K562 (cell line): ENCODE data around the gene ARAP1. TPM values are rescaled to one million over a fixed set of nuclear protein-coding genes. Genes with fewer than 3 reads are reported as not detected.

Experiments used
- ATAC-seq: fragments of 200-7000 bp; cut with Tn5 transposase; 3 replicates; pipeline ENCODE4 v1.9.1; 2020; ENCODE audit warnings: moderate library complexity
- BruUV-seq: library from RNA; stranded (reverse); fragments of 400-500 nt; replicated peaks from 2 replicates; lab custom pipeline; 2021; lab: Mats Ljungman, UMichigan
- CTCF ChIA-PET: fragments of 300-600 bp; formaldehyde crosslinking; extraction: SDS; loops from one replicate; lab custom pipeline; 2021; ENCODE audit warnings: low intra/inter-chr PET ratio; lab: Yijun Ruan, JAX
- POLR2A ChIA-PET: fragments of 300-600, 350-650 bp; sonication (Branson Sonifier 250); formaldehyde crosslinking; extraction: SDS; loops from one replicate; lab custom pipeline; 2021; ENCODE audit warnings: antibody characterized with exemption, inconsistent platforms; lab: Yijun Ruan, JAX
- DNase-seq, 4 experiments: peaks; one replicate each; pipeline versions ENCODE4 v3.0.0 to v3.0.0-alpha.2; 2011 to 2018; ENCODE audit warnings: low spot score in 3 of 4, mixed read lengths in 3 of 4; ENCODE audit errors: extremely low read depth in 1 of 4
- FAIRE-seq: peaks from 2 replicates; lab custom pipeline; 2011; peaks lifted over from hg19 to GRCh38; lab: Jason Lieb, UNC
- H2AFZ ChIP-seq: 2 replicates; pipeline ENCODE4 v1.6.0; 2011; ENCODE audit warnings: low read depth, low read length, control low read depth, inconsistent platforms
- H3K27ac ChIP-seq: fragments of 200-600 bp; 3 replicates; pipeline ENCODE4 v1.8.0; 2011; ENCODE audit warnings: low read depth, mild to moderate bottlenecking, control low read depth, inconsistent platforms, low read length, moderate library complexity, mixed read lengths; ENCODE audit errors: extremely low read depth
- H3K27me3 ChIP-seq, 2 experiments: fragments of 300-600 bp in 1 of 2; 2 replicates in 1 of 2; 3 replicates in 1 of 2; pipeline versions ENCODE4 v1.6.0 to v1.8.0; 2011; ENCODE audit warnings: inconsistent platforms in 2 of 2, low read length in 2 of 2, mild to moderate bottlenecking in 1 of 2, mixed read lengths in 1 of 2, moderate library complexity in 1 of 2; ENCODE audit not compliant: control insufficient read depth in 2 of 2, insufficient read depth in 2 of 2
- H3K36me3 ChIP-seq: fragments of 300-600 bp; 3 replicates; pipeline ENCODE4 v1.8.0; 2011; ENCODE audit warnings: mild to moderate bottlenecking, low read length, inconsistent platforms; ENCODE audit not compliant: control insufficient read depth, insufficient read depth
- H3K4me1 ChIP-seq, 2 experiments: fragments of 200-600 bp in 1 of 2; replicated peaks in 1 of 2; 2 replicates in 1 of 2; 3 replicates in 1 of 2; pipeline versions ENCODE4 v1.5.1 to v1.8.0; 2011; ENCODE audit warnings: inconsistent platforms in 2 of 2, low read length in 2 of 2, mild to moderate bottlenecking in 1 of 2, mixed read lengths in 1 of 2, moderate library complexity in 1 of 2; ENCODE audit not compliant: control insufficient read depth in 2 of 2, insufficient read depth in 2 of 2
- H3K4me2 ChIP-seq: 2 replicates; pipeline ENCODE4 v1.6.1; 2011; ENCODE audit warnings: low read length, control low read depth, inconsistent platforms, mixed read lengths; ENCODE audit not compliant: insufficient read depth
- H3K4me3 ChIP-seq: fragments of 200-600 bp; sonication (generic), shearing (Covaris generic); 2 replicates; pipeline ENCODE4 v1.5.1; 2016; ENCODE audit warnings: control low read depth, inconsistent platforms
- H3K79me2 ChIP-seq: fragments of 200-600 bp; 3 replicates; pipeline ENCODE4 v1.8.0; 2011; ENCODE audit warnings: low read length, inconsistent platforms; ENCODE audit not compliant: control insufficient read depth, insufficient read depth
- H3K9ac ChIP-seq, 2 experiments: 2 replicates each; pipeline versions ENCODE4 v1.6.0 to v1.6.1; 2011; ENCODE audit warnings: low read depth in 2 of 2, low read length in 2 of 2, control low read depth in 1 of 2, inconsistent platforms in 1 of 2, mild to moderate bottlenecking in 1 of 2, mixed read lengths in 1 of 2; ENCODE audit not compliant: insufficient read depth in 1 of 2
- H3K9me1 ChIP-seq: one replicate; pipeline ENCODE4 v1.6.0; 2011; ENCODE audit warnings: inconsistent platforms, mild to moderate bottlenecking, low read length, moderate library complexity; ENCODE audit not compliant: control insufficient read depth, insufficient read depth
- H3K9me3 ChIP-seq: replicated peaks from 2 replicates; pipeline ENCODE4 v1.5.1; 2011; ENCODE audit warnings: low read depth, low read length, inconsistent platforms; ENCODE audit not compliant: control insufficient read depth, insufficient read depth
- H4K20me1 ChIP-seq: replicated peaks from 2 replicates; pipeline ENCODE4 v1.6.1; 2011; ENCODE audit warnings: low read length, inconsistent platforms, mixed read lengths; ENCODE audit not compliant: control insufficient read depth, insufficient read depth
- BCOR ChIP-seq: fragments of 450-650 bp; IDR thresholded peaks from 2 replicates; pipeline ENCODE4 v1.6.1; 2016
- HIVEP1 ChIP-seq: fragments of 250-450 bp; sonication (Bioruptor Pico); IDR thresholded peaks from 2 replicates; pipeline ENCODE4 v1.4.0; 2020; ENCODE audit warnings: mild to moderate bottlenecking
- WGBS: fragments of 100-300 bp; shearing (Covaris generic); methylation state at CpG from one replicate; pipeline ENCODE4 v1.1.6; 2016; ENCODE audit warnings: low coverage, mixed read lengths; ENCODE audit not compliant: insufficient coverage; ENCODE audit errors: missing lambda C conversion rate; 5-methylcytosine and 5-hydroxymethylcytosine counted together
- in situ Hi-C: fragments of 300-500 bp; cut with MboI; formaldehyde crosslinking; loops from 4 replicates; pipeline ENCODE4 v1.15.0; 2018; ENCODE audit warnings: inconsistent platforms, mixed read lengths
- intact Hi-C: fragments of 100-400 bp; cut with micrococcal nuclease; formaldehyde crosslinking; loops from 2 replicates; pipeline ENCODE4 v1.14.2; 2022
- polyA plus RNA-seq, 8 experiments: library from polyadenylated mRNA; depleted of rRNA in 4 of 8; stranded (reverse) in 5 of 8; unstranded in 3 of 8; fragments of >200 nt; fragmentation: Nextera tagmentation in 2 of 8; fragmentation: Illumina TruSeq in 1 of 8; extraction: Ambion mirVana in 2 of 8; extraction: Trizol in 1 of 8; gene quantifications; 2 replicates each; pipeline versions ENCODE4 v1.2.1 to v1.2.3, GENCODE V29; 2011 to 2014; ENCODE audit warnings: inconsistent platforms in 1 of 8, missing spikeins in 1 of 8
- total RNA-seq, 7 experiments: library from RNA; depleted of rRNA in 6 of 7; stranded (reverse); fragments of >200 nt in 6 of 7; fragmentation: Illumina TruSeq in 2 of 7; extraction: Trizol in 2 of 7; gene quantifications; 2 replicates each; pipeline versions ENCODE4 v1.2.1 to v1.2.3, GENCODE V29; 2011 to 2021; ENCODE audit warnings: low replicate concordance in 1 of 7
- TF ChIP-seq, protein P1 (sequence below), 2 experiments: IDR thresholded peaks; 2 replicates each; pipeline ENCODE4 v1.6.1; 2012; ENCODE audit warnings: improper control_type of control experiment in 2 of 2, low read depth in 2 of 2, low read length in 2 of 2, borderline replicate concordance in 1 of 2

The ARAP1 gene
- total and polyA plus RNA-seq, 9 of the 15 experiments (the other 6 are each of a cell fraction or from before 2014, with no cell fraction given): 0.23 to 67.0 (median 24.6) TPM

DNA sequence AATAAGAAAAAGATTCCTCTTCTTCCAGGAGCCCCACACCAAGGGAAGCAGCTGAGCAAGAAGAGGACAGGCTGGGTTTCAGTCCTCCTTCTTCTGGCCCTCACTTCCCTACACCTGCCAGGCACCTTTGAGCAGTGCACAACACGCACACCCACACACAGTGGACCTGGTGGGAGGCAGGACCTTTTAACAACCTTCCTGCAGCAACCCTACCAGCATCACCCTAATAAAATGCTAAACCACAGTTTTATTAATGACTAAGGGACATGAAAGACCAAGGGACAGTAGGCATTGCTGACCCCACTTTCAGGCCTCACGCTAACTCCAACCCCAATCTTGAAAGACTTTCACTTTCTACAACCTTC is 12.2 kb downstream of the ARAP1 start (continued):
- no peak for TF ChIP-seq HIVEP1 (CRISPR knock-in tag)
- TF ChIP-seq, all 486 proteins: peak for 0

DNA sequence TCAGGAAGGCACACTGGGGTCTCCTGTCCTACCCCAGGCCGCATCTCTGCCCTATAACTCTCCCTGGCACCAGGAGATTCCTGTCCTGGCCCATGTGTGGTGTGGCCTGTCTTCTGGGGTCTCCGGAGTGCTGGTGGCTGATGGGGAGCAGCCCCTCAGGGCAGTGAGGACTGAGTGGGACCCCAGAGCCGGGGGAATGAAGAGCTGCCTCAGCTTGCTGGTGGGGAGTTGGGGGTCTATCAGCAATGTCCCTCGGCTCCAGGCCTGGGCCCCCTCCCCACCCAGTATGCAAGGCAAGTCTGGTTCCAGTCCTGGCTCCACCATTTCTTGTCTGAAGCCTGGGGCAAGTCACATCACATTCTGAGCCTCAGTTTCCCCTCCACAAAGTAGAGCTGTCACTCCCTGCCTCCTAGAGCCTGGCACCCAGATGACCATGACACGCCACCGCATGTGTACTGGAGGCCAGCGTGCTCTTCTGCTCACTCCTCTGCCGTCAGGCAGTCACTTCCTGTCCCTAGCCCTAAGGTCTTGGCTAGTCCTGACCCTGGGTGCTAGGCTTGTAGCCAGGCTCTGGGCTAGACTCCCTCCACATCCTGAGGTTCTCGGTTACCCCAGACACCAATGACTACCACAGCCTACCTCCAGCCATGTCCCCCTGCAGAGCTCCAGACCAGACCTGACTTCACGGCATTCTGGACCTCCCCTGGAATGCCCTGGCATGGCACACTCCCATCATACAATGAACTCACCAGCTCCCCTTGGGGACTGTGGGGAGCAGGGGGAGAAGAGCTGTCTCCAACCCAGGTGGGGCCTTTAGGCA is 12.8 kb downstream of the ARAP1 start:
- Histone ChIP-seq H3K36me3 (peaks cover 32% of the 10 kb centered on the region; the same call in 2 of the 3 replicates), H3K79me2 (peaks cover 98% of the 10 kb centered on the region), H2AFZ (no peak overlapping the region), H3K9me3 (no peaks in the 10 kb centered on the region), H4K20me1 (peaks cover 3% of the 10 kb centered on the region; the same call in 1 of the 2 replicates), H3K9me1 (peaks cover 17% of the 10 kb centered on the region), H3K4me1 (peaks cover 84 to 89% of the 10 kb centered on the region in 2 experiments), H3K27me3 (no peaks in the 10 kb centered on the region), H3K4me2 (no peak overlapping the region), H3K27ac (no peak overlapping the region; the same call in 2 of the 3 replicates)
- ChIA-PET POLR2A (interaction anchor here (1.1 kb wide), 1 partner anchor 37 kb away, joined by 3 read pairs; no protein-coding TSS in a partner anchor), CTCF (no interaction called here)
- FAIRE-seq (no peak), DNase-seq (no peak)
- intact Hi-C loops: loop anchor here (5.0 kb wide), 1 partner anchor 38 kb away; no protein-coding TSS in a partner anchor
- in situ Hi-C loops: no loop called here
- BruUV-seq: no TSS peak
- WGBS: 89% methylated on average over 10 of the region's 10 CpGs
- peak; percentile 39; the same call in 1 of the 2 replicates for TF ChIP-seq BCOR
- TF ChIP-seq, protein P1, sequence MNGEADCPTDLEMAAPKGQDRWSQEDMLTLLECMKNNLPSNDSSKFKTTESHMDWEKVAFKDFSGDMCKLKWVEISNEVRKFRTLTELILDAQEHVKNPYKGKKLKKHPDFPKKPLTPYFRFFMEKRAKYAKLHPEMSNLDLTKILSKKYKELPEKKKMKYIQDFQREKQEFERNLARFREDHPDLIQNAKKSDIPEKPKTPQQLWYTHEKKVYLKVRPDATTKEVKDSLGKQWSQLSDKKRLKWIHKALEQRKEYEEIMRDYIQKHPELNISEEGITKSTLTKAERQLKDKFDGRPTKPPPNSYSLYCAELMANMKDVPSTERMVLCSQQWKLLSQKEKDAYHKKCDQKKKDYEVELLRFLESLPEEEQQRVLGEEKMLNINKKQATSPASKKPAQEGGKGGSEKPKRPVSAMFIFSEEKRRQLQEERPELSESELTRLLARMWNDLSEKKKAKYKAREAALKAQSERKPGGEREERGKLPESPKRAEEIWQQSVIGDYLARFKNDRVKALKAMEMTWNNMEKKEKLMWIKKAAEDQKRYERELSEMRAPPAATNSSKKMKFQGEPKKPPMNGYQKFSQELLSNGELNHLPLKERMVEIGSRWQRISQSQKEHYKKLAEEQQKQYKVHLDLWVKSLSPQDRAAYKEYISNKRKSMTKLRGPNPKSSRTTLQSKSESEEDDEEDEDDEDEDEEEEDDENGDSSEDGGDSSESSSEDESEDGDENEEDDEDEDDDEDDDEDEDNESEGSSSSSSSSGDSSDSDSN (IDR thresholded peaks at IDR 0.05; ENCODE audit: borderline replicate concordance in 1 of 2, low read depth in 2 of 2, low read length in 2 of 2): no peak
- TF ChIP-seq, all 486 proteins: peak for 1
- ATAC-seq: no peak
- Histone ChIP-seq H3K9ac (peak overlapping the region in 1 of 2 experiments; percentile 80; a peak in 2 of 4 replicates), H3K4me3 (no peak overlapping the region)
